Panc1 (cell line): Measurements from ENCODE around the gene TIMMDC1.

Experiments used
- POLR2AphosphoS5 ChIP-seq: IDR thresholded peaks from 2 replicates; pipeline ENCODE4 v1.6.1; 2012; ENCODE audit warnings: mild to moderate bottlenecking, low read depth, low read length, moderate library complexity
- TF ChIP-seq, protein P1 (sequence below): fragments of 450-650 bp; IDR thresholded peaks from 2 replicates; pipeline ENCODE4 v1.5.1; 2017; ENCODE audit warnings: mild to moderate bottlenecking

DNA sequence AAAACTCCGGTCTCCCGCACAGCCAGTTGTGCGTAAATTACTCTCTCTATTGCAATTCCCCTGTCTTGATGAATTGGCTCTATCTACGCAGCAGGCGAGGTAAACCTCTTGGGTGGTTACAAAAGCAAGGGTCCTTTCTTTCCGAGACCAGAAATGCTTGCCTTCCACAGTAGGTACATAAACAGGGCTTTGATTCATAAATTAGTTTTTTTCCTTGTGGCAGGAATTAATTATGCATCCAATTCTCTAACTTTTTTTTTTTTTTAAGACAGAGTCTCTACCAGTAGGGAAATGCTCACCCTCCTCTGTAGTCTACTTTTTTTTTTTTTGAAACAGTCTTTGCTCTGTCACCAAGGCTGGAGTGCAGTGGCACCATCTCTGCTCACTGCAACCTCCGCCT, 44.8 kb downstream of the TIMMDC1 start:
- TF ChIP-seq, protein P1, sequence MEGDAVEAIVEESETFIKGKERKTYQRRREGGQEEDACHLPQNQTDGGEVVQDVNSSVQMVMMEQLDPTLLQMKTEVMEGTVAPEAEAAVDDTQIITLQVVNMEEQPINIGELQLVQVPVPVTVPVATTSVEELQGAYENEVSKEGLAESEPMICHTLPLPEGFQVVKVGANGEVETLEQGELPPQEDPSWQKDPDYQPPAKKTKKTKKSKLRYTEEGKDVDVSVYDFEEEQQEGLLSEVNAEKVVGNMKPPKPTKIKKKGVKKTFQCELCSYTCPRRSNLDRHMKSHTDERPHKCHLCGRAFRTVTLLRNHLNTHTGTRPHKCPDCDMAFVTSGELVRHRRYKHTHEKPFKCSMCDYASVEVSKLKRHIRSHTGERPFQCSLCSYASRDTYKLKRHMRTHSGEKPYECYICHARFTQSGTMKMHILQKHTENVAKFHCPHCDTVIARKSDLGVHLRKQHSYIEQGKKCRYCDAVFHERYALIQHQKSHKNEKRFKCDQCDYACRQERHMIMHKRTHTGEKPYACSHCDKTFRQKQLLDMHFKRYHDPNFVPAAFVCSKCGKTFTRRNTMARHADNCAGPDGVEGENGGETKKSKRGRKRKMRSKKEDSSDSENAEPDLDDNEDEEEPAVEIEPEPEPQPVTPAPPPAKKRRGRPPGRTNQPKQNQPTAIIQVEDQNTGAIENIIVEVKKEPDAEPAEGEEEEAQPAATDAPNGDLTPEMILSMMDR, result no peak
- TF ChIP-seq POLR2AphosphoS5, result no peak
